HUES6 (cell line): Measurements from ENCODE around the gene SLC30A1.

ENCODE experiments used
- H3K27ac ChIP-seq: 2 replicates; pipeline ENCODE4 v1.7.0; 2013; ENCODE audit warnings: low read depth, mild to moderate bottlenecking, low read length, inconsistent platforms
- H3K27me3 ChIP-seq: 2 replicates; pipeline ENCODE4 v1.6.1; 2013; ENCODE audit warnings: low read length; ENCODE audit not compliant: control insufficient read depth, insufficient read depth
- H3K36me3 ChIP-seq: 2 replicates; pipeline ENCODE4 v1.6.1; 2013; ENCODE audit warnings: low read length; ENCODE audit not compliant: control insufficient read depth, insufficient read depth
- H3K4me1 ChIP-seq: 2 replicates; pipeline ENCODE4 v1.6.1; 2013; ENCODE audit warnings: low read length; ENCODE audit not compliant: control insufficient read depth, insufficient read depth
- H3K4me3 ChIP-seq: 2 replicates; pipeline ENCODE4 v1.5.1; 2013; ENCODE audit warnings: low read depth, low read length
- H3K9ac ChIP-seq: one replicate; pipeline ENCODE4 v1.6.1; 2013; ENCODE audit warnings: mild to moderate bottlenecking, low read length
- H3K9me3 ChIP-seq: 2 replicates; pipeline ENCODE4 v1.6.1; 2013; ENCODE audit warnings: low read depth, low read length; ENCODE audit not compliant: control insufficient read depth, insufficient read depth

Gene SLC30A1

GRCh38 chr1:211559222-211560010, 19.5 kb downstream of the SLC30A1 start:
- no peaks in the 10 kb centered on the region for H3K4me1 ChIP-seq

GRCh38 chr1:211557894-211558625, 20.9 kb downstream of the SLC30A1 start:
- H3K4me1 ChIP-seq: no peaks in the 10 kb centered on the region
- no peaks in the 10 kb centered on the region for H3K9me3 ChIP-seq
- no peaks in the 10 kb centered on the region for H3K27me3 ChIP-seq
- no peaks in the 10 kb centered on the region for H3K36me3 ChIP-seq
- H3K9ac ChIP-seq: no peak overlapping the region
- no peak overlapping the region for H3K4me3 ChIP-seq
- H3K27ac ChIP-seq: no peak overlapping the region

More at GRCh38 chr1:211559222-211560010, 19.5 kb downstream of the SLC30A1 start:
- Histone ChIP-seq H3K36me3 (no peaks in the 10 kb centered on the region), H3K9ac (no peak overlapping the region), H3K9me3 (no peaks in the 10 kb centered on the region), H3K27me3 (no peaks in the 10 kb centered on the region), H3K4me3 (no peak overlapping the region), H3K27ac (no peak overlapping the region)

GRCh38 chr1:211553549-211553948, 25.4 kb downstream of the SLC30A1 start:
- no peaks in the 10 kb centered on the region for H3K36me3 ChIP-seq
- H3K27ac ChIP-seq: no peak overlapping the region
- H3K4me3 ChIP-seq: no peak overlapping the region
- H3K9ac ChIP-seq: no peak overlapping the region
- no peaks in the 10 kb centered on the region for H3K9me3 ChIP-seq
- peaks cover 9% of the 10 kb centered on the region for H3K4me1 ChIP-seq
- H3K27me3 ChIP-seq: no peaks in the 10 kb centered on the region

GRCh38 chr1:211551638-211552460, 27.1 kb downstream of the SLC30A1 start:
- Histone ChIP-seq H3K36me3 (no peaks in the 10 kb centered on the region), H3K4me1 (peaks cover 20% of the 10 kb centered on the region), H3K9ac (no peak overlapping the region), H3K27ac (no peak overlapping the region), H3K9me3 (no peaks in the 10 kb centered on the region), H3K27me3 (no peaks in the 10 kb centered on the region), H3K4me3 (no peak overlapping the region)

- no peaks in the 10 kb centered on the region for H3K27me3 ChIP-seq
- H3K36me3 ChIP-seq: no peaks in the 10 kb centered on the region
- no peak overlapping the region for H3K9ac ChIP-seq
- no peak overlapping the region for H3K27ac ChIP-seq
- peaks cover 20% of the 10 kb centered on the region for H3K4me1 ChIP-seq
- H3K9me3 ChIP-seq: no peaks in the 10 kb centered on the region
- H3K4me3 ChIP-seq: no peak overlapping the region
Observed at GRCh38 chr1:211549092-211549711, 29.8 kb downstream of the SLC30A1 start.

- Histone ChIP-seq H3K4me1 (peaks cover 20% of the 10 kb centered on the region), H3K36me3 (no peaks in the 10 kb centered on the region), H3K4me3 (no peak overlapping the region), H3K9ac (no peak overlapping the region), H3K9me3 (no peaks in the 10 kb centered on the region), H3K27me3 (no peaks in the 10 kb centered on the region), H3K27ac (no peak overlapping the region)
Observed at GRCh38 chr1:211548321-211549091, 30.5 kb downstream of the SLC30A1 start.

GRCh38 chr1:211547710-211548109, 31.3 kb downstream of the SLC30A1 start:
- no peaks in the 10 kb centered on the region for H3K9me3 ChIP-seq
- no peak overlapping the region for H3K9ac ChIP-seq
- peaks cover 20% of the 10 kb centered on the region for H3K4me1 ChIP-seq
- H3K36me3 ChIP-seq: no peaks in the 10 kb centered on the region
- H3K27me3 ChIP-seq: no peaks in the 10 kb centered on the region
- H3K27ac ChIP-seq: no peak overlapping the region
- H3K4me3 ChIP-seq: no peak overlapping the region

- H3K36me3 ChIP-seq: no peaks in the 10 kb centered on the region
- H3K4me3 ChIP-seq: no peak overlapping the region
- H3K27ac ChIP-seq: no peak overlapping the region
- peaks cover 20% of the 10 kb centered on the region for H3K4me1 ChIP-seq
- no peaks in the 10 kb centered on the region for H3K27me3 ChIP-seq
- H3K9ac ChIP-seq: no peak overlapping the region
- H3K9me3 ChIP-seq: peaks cover 7% of the 10 kb centered on the region; the same call in 1 of the 2 replicates
Observed at GRCh38 chr1:211546543-211546942, 32.4 kb downstream of the SLC30A1 start.

- H3K36me3 ChIP-seq: no peaks in the 10 kb centered on the region
- no peaks in the 10 kb centered on the region for H3K27me3 ChIP-seq
- no peak overlapping the region for H3K9ac ChIP-seq
- peaks cover 9% of the 10 kb centered on the region; the same call in 1 of the 2 replicates for H3K4me1 ChIP-seq
- H3K27ac ChIP-seq: no peak overlapping the region
- H3K9me3 ChIP-seq: peaks cover 19% of the 10 kb centered on the region; the same call in 1 of the 2 replicates
- no peak overlapping the region for H3K4me3 ChIP-seq
Observed at GRCh38 chr1:211543025-211543424, 35.9 kb downstream of the SLC30A1 start.
